Neural progenitor cell (in vitro differentiated cells): ENCODE measurements around the gene RNASE12. TPM values are rescaled to one million over a fixed set of nuclear protein-coding genes. Genes with fewer than 3 reads are reported as not detected.

Experiments used
- DNase-seq: peaks from one replicate; pipeline ENCODE4 v3.0.0-alpha.2; 2016; ENCODE audit warnings: low spot score
- H2AFZ ChIP-seq: fragments of 200-600 bp; sonication (generic); replicated peaks from 2 replicates; pipeline ENCODE4 v1.6.1; 2016; ENCODE audit warnings: antibody characterized with exemption
- H3F3A ChIP-seq: fragments of 200-600 bp; sonication (generic); 2 replicates; pipeline ENCODE4 v1.6.1; 2016; ENCODE audit warnings: antibody characterized with exemption, low read depth
- H3K27ac ChIP-seq: fragments of 200-600 bp; sonication (generic); 2 replicates; pipeline ENCODE4 v1.5.1; 2016; ENCODE audit warnings: mild to moderate bottlenecking
- H3K27me3 ChIP-seq: fragments of 200-600 bp; sonication (generic); 2 replicates; pipeline ENCODE4 v1.6.1; 2016; ENCODE audit warnings: mild to moderate bottlenecking, moderate library complexity
- H3K36me3 ChIP-seq: fragments of 200-600 bp; sonication (generic); 2 replicates; pipeline ENCODE4 v1.5.1; 2016
- H3K4me1 ChIP-seq: fragments of 200-600 bp; sonication (generic); 2 replicates; pipeline ENCODE4 v1.6.1; 2016; ENCODE audit warnings: mixed run types
- H3K4me2 ChIP-seq: fragments of 200-600 bp; sonication (generic); 2 replicates; pipeline ENCODE4 v1.6.1; 2016
- H3K4me3 ChIP-seq: fragments of 200-600 bp; sonication (generic); 2 replicates; pipeline ENCODE4 v1.5.1; 2016
- H3K79me2 ChIP-seq: fragments of 200-600 bp; sonication (generic); 2 replicates; pipeline ENCODE4 v1.6.1; 2016; ENCODE audit warnings: low read depth
- H3K9ac ChIP-seq: fragments of 200-600 bp; sonication (generic); 2 replicates; pipeline ENCODE4 v1.6.1; 2016
- H3K9me3 ChIP-seq: fragments of 200-600 bp; sonication (generic); 2 replicates; pipeline ENCODE4 v1.5.1; 2016; ENCODE audit warnings: low read depth
- H4K20me1 ChIP-seq: fragments of 200-600 bp; sonication (generic); 2 replicates; pipeline ENCODE4 v1.6.1; 2016; ENCODE audit warnings: low read depth
- H3K27ac Mint-ChIP-seq: 3 replicates; pipeline ENCODE4 v1.8.0; 2021; ENCODE audit warnings: mixed read lengths
- H3K27me3 Mint-ChIP-seq: 2 replicates; pipeline ENCODE4 v1.8.0; 2022; ENCODE audit warnings: low read depth, mild to moderate bottlenecking, inconsistent platforms, moderate library complexity, mixed read lengths; ENCODE audit not compliant: insufficient read depth
- H3K36me3 Mint-ChIP-seq: 3 replicates; pipeline ENCODE4 v1.8.0; 2021; ENCODE audit warnings: mixed read lengths
- H3K4me1 Mint-ChIP-seq: 3 replicates; pipeline ENCODE4 v1.8.0; 2021; ENCODE audit warnings: mixed read lengths
- H3K4me3 Mint-ChIP-seq: 3 replicates; pipeline ENCODE4 v1.8.0; 2021; ENCODE audit warnings: mild to moderate bottlenecking, moderate library complexity, mixed read lengths
- H3K9me3 Mint-ChIP-seq: 3 replicates; pipeline ENCODE4 v1.8.0; 2020; ENCODE audit warnings: mixed read lengths
- CTCF ChIP-seq: fragments of 200-600 bp; sonication (generic); IDR thresholded peaks from 2 replicates; pipeline ENCODE4 v1.5.1; 2017; ENCODE audit warnings: antibody characterized with exemption, mild to moderate bottlenecking
- EZH2 ChIP-seq: fragments of 200-600 bp; sonication (generic); IDR thresholded peaks from 2 replicates; pipeline ENCODE4 v1.6.1; 2017; ENCODE audit warnings: antibody characterized with exemption, mild to moderate bottlenecking, moderate library complexity
- EZH2phosphoT487 ChIP-seq: fragments of 200-600 bp; sonication (generic); IDR thresholded peaks from 2 replicates; pipeline ENCODE4 v1.6.1; 2017; ENCODE audit warnings: antibody characterized with exemption
- total RNA-seq: library from RNA; depleted of rRNA; stranded (reverse); fragments of >200 nt; gene quantifications from 2 replicates; pipeline ENCODE4 v1.2.3, GENCODE V29; 2015; ENCODE audit warnings: low replicate concordance

RNASE12 gene
- total RNA-seq, 1 donor from 2014 or later = not detected

DNA sequence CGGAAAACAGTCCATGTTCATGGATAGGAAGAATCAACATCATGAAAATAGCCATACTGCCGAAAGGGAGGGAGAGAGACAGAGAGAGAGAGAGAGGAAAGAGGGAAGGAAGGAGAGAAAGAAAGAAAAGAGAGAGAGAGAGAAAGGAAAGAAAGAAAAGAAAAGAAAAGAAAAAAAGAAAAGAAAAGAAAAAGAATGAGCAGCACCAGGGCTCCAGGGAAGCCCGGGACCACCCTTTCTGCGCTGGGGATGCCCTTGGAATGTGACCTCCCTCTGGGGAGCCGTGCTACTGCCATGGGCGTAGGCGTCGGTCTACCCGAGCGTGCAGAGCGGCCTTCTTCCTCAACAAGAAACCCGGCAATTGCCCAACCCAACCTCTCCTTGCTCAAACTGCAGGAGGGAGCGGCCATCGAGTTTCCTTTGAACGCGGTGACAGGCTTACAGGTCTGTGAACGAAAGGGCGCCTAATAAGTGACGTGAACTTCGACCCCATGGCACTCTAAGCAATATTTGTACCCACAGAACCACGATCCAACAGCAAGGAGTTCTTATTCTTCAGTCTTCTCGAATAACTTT lies 33.4 kb upstream of the RNASE12 start:
- peaks cover 81% of the 10 kb centered on the region for H3K27me3 ChIP-seq
- H3K27me3 Mint-ChIP-seq = peaks cover 51% of the 10 kb centered on the region
- H4K20me1 ChIP-seq = peaks cover 35% of the 10 kb centered on the region
- peak overlapping the region; percentile 71 for H3K4me3 ChIP-seq
- H3K4me1 ChIP-seq = peaks cover 15% of the 10 kb centered on the region
- no peaks in the 10 kb centered on the region for H3K36me3 ChIP-seq
- H3K9me3 Mint-ChIP-seq = peaks cover 9% of the 10 kb centered on the region
- H3K4me2 ChIP-seq = peak overlapping the region; percentile 86
- H3K9me3 ChIP-seq = no peaks in the 10 kb centered on the region
- H3K4me1 Mint-ChIP-seq = peaks cover 43% of the 10 kb centered on the region
- H3K9ac ChIP-seq = no peak overlapping the region
- H3K4me3 Mint-ChIP-seq = peak overlapping the region; percentile 91
- no peak overlapping the region for H2AFZ ChIP-seq
- no peaks in the 10 kb centered on the region for H3K79me2 ChIP-seq
- peak overlapping the region; percentile 93 for H3K27ac Mint-ChIP-seq
- no peak overlapping the region for H3K27ac ChIP-seq
- peak; percentile 76 for DNase-seq
- H3K36me3 Mint-ChIP-seq = peaks cover 6% of the 10 kb centered on the region
- peaks cover 54% of the 10 kb centered on the region for H3F3A ChIP-seq
- no peak for TF ChIP-seq CTCF
- no peak for TF ChIP-seq EZH2phosphoT487
- peak; percentile 10 for TF ChIP-seq EZH2

DNA sequence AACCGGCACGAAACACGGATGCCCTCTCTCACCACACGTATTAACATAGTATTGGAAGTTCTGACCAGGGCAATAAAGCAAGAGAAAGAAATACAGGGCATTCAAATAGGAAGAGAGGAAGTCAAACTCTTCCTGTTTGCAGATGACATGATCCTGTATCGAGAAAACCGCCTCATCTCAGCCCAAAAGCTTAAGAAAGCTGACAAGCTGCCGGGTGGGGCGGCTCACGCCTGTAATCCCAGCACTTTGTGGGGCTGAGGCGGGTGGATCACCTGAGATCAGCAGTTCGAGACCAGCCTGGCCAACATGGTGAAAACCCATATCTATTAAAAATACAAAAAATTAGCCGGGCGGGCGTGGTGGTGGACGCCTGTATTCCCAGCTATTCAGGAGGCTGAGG lies 32.6 kb upstream of the RNASE12 start:
- H3F3A ChIP-seq = peaks cover 51% of the 10 kb centered on the region
- H3K9me3 Mint-ChIP-seq = peaks cover 9% of the 10 kb centered on the region
- no peaks in the 10 kb centered on the region for H3K36me3 ChIP-seq
- peaks cover 43% of the 10 kb centered on the region for H3K4me1 Mint-ChIP-seq
- no peak for TF ChIP-seq EZH2phosphoT487
- no peak for TF ChIP-seq CTCF
- no peak for TF ChIP-seq EZH2
- no peaks in the 10 kb centered on the region for H3K79me2 ChIP-seq
- H3K4me3 Mint-ChIP-seq = peak overlapping the region; percentile 62
- DNase-seq = no peak
- peaks cover 79% of the 10 kb centered on the region for H3K27me3 ChIP-seq
- no peak overlapping the region for H3K9ac ChIP-seq
- peaks cover 15% of the 10 kb centered on the region for H3K4me1 ChIP-seq
- H3K27me3 Mint-ChIP-seq = peaks cover 51% of the 10 kb centered on the region
- H3K9me3 ChIP-seq = no peaks in the 10 kb centered on the region
- no peak overlapping the region for H3K27ac ChIP-seq
- H2AFZ ChIP-seq = no peak overlapping the region
- H3K4me2 ChIP-seq = peak overlapping the region; percentile 86
- no peak overlapping the region for H3K27ac Mint-ChIP-seq
- peaks cover 35% of the 10 kb centered on the region for H4K20me1 ChIP-seq
- peak overlapping the region; percentile 71 for H3K4me3 ChIP-seq
- H3K36me3 Mint-ChIP-seq = peaks cover 6% of the 10 kb centered on the region

DNA sequence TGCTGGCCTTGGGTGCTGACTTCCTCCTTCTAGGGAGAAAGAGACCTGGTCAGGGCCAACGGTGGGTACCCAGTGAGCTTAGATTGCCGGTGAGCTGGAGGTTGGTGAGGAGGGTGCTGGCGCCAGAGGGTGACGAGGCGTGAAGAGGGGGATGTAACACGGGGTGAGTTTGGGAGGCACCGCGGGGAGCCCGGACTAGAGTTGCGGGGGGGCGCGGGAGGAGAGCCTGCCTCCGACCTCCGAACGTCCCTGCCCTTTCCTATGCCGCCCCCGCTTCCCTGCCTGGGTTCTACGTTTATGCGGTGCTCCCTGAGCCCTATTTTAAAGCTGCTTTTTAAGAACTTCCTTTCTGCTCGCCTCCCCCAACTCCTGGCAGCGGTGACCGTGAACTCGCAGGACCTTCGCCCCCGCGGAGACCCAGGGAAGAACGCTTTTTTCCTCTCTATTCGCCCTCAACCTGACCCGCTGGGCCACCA lies 31.7 kb upstream of the RNASE12 start:
- Mint-ChIP-seq H3K4me1 (peaks cover 37% of the 10 kb centered on the region), H3K27me3 (peaks cover 43% of the 10 kb centered on the region), H3K4me3 (peak overlapping the region; percentile 61), H3K27ac (no peak overlapping the region), H3K9me3 (peaks cover 9% of the 10 kb centered on the region), H3K36me3 (peaks cover 6% of the 10 kb centered on the region)
- Histone ChIP-seq H3K4me3 (peak overlapping the region; percentile 71), H3K4me1 (peaks cover 14% of the 10 kb centered on the region), H3K36me3 (no peaks in the 10 kb centered on the region), H3K9me3 (no peaks in the 10 kb centered on the region), H3K79me2 (no peaks in the 10 kb centered on the region), H3K9ac (no peak overlapping the region), H3F3A (peaks cover 42% of the 10 kb centered on the region), H3K4me2 (peak overlapping the region; percentile 56), H2AFZ (no peak overlapping the region), H3K27ac (no peak overlapping the region), H4K20me1 (peaks cover 27% of the 10 kb centered on the region), H3K27me3 (peaks cover 74% of the 10 kb centered on the region)
- TF ChIP-seq CTCF (no peak), EZH2 (no peak), EZH2phosphoT487 (no peak)
- no peak for DNase-seq
